ENCODE measurements around the gene ADD3.

Gene ADD3

GRCh38 chr10:110179220-110179619 lies 171.4 kb downstream of the ADD3 start:
- DNase-seq (ENCODE audit: low spot score) = no peak

- DNase-seq (ENCODE audit: low spot score) = no peak
These were observed 173.7 kb downstream of the ADD3 start for GRCh38 chr10:110181451-110181850.

GRCh38 chr10:110181911-110182310 lies 174.1 kb downstream of the ADD3 start:
- no peak for DNase-seq (ENCODE audit: low spot score)

- no peak for DNase-seq (ENCODE audit: low spot score)
These were observed 176.6 kb downstream of the ADD3 start for GRCh38 chr10:110184398-110184797.
